PC-9 (cell line): Measurements from ENCODE around the gene SMKR1. TPM values are rescaled to one million over a fixed set of nuclear protein-coding genes. Genes with fewer than 3 reads are reported as not detected.
A peak's percentile ranks its signal among the peaks of the same experiment; 100 is the strongest.

ENCODE experiments used
- BruUV-seq: library from RNA; stranded (reverse); fragments of 400-500 nt; replicated peaks from 2 replicates; lab custom pipeline; 2021; lab: Mats Ljungman, UMichigan
- CTCF ChIA-PET: fragments of 300-600 bp; sonication (Branson Sonifier 250); formaldehyde crosslinking; loops from one replicate; lab custom pipeline; 2022; ENCODE audit warnings: antibody characterized with exemption; lab: Charles Lee
- POLR2A ChIA-PET: fragments of 300-600 bp; sonication (Branson Sonifier 250); formaldehyde crosslinking; loops from one replicate; lab custom pipeline; 2022; ENCODE audit warnings: antibody characterized with exemption; ENCODE audit not compliant: unreplicated experiment; lab: Charles Lee
- DNase-seq, 2 experiments: peaks; one replicate each; pipeline versions ENCODE4 v3.0.0 to v3.0.0-alpha.2; 2015 to 2022; ENCODE audit warnings: mixed read lengths in 1 of 2
- H2AFZ ChIP-seq: fragments of 200-600 bp; sonication (generic); 2 replicates; pipeline ENCODE4 v1.8.1; 2017; ENCODE audit warnings: antibody characterized with exemption
- H3F3A ChIP-seq: fragments of 200-600 bp; sonication (generic); 2 replicates; pipeline ENCODE4 v1.8.1; 2017; ENCODE audit warnings: antibody characterized with exemption, mild to moderate bottlenecking, low read depth; ENCODE audit not compliant: insufficient read depth
- H3K27ac ChIP-seq: fragments of 200-600 bp; sonication (generic); 2 replicates; pipeline ENCODE4 v1.6.1; 2016; ENCODE audit warnings: mixed run types
- H3K27me3 ChIP-seq: fragments of 200-600 bp; sonication (generic); 2 replicates; pipeline ENCODE4 v1.6.1; 2016; ENCODE audit warnings: low read depth, mixed run types; ENCODE audit not compliant: insufficient read depth
- H3K36me3 ChIP-seq: fragments of 200-600 bp; sonication (generic); 2 replicates; pipeline ENCODE4 v1.6.1; 2016; ENCODE audit warnings: low read depth, mixed run types
- H3K4me1 ChIP-seq: fragments of 200-600 bp; sonication (generic); replicated peaks from 2 replicates; pipeline ENCODE4 v1.6.1; 2016; ENCODE audit warnings: mixed run types; ENCODE audit not compliant: insufficient read depth
- H3K4me2 ChIP-seq: fragments of 200-600 bp; sonication (generic); 2 replicates; pipeline ENCODE4 v1.6.1; 2017; ENCODE audit warnings: mixed run types
- H3K4me3 ChIP-seq: fragments of 200-600 bp; sonication (generic); 2 replicates; pipeline ENCODE4 v1.6.1; 2016; ENCODE audit warnings: mixed run types
- H3K79me2 ChIP-seq: fragments of 200-600 bp; sonication (generic); 2 replicates; pipeline ENCODE4 v1.6.1; 2017; ENCODE audit warnings: low read depth, mixed run types
- H3K9me2 ChIP-seq: fragments of 200-600 bp; sonication (generic); 2 replicates; pipeline ENCODE4 v1.8.1; 2017; ENCODE audit warnings: mild to moderate bottlenecking; ENCODE audit not compliant: insufficient read depth
- H3K9me3 ChIP-seq: fragments of 200-600 bp; sonication (generic); 2 replicates; pipeline ENCODE4 v1.8.1; 2016; ENCODE audit warnings: low read depth; ENCODE audit not compliant: insufficient read depth
- H4K20me1 ChIP-seq: fragments of 200-600 bp; sonication (generic); 2 replicates; pipeline ENCODE4 v1.8.1; 2017; ENCODE audit not compliant: insufficient read depth
- EZH2 ChIP-seq: fragments of 200-600 bp; sonication (generic); IDR thresholded peaks from 2 replicates; pipeline ENCODE4 v1.8.0; 2017; ENCODE audit warnings: antibody characterized with exemption, low read depth
- intact Hi-C: fragments of 100-400 bp; cut with micrococcal nuclease; formaldehyde crosslinking; loops from one replicate; pipeline ENCODE4 v1.10.0; 2022; ENCODE audit not compliant: unreplicated experiment
- total RNA-seq: library from RNA; stranded (reverse); gene quantifications from 2 replicates; pipeline ENCODE4 v1.2.3, GENCODE V29; 2021
- TF ChIP-seq, protein P1 (sequence below): fragments of 200-600 bp; sonication (generic); conservative IDR thresholded peaks from 2 replicates; pipeline ENCODE4 v1.6.1; 2017; ENCODE audit warnings: mixed run types, antibody characterized with exemption, mild to moderate bottlenecking, moderate library complexity

SMKR1 gene
- total RNA-seq, 1 experiment from 2014 or later = 8.3 TPM

DNA sequence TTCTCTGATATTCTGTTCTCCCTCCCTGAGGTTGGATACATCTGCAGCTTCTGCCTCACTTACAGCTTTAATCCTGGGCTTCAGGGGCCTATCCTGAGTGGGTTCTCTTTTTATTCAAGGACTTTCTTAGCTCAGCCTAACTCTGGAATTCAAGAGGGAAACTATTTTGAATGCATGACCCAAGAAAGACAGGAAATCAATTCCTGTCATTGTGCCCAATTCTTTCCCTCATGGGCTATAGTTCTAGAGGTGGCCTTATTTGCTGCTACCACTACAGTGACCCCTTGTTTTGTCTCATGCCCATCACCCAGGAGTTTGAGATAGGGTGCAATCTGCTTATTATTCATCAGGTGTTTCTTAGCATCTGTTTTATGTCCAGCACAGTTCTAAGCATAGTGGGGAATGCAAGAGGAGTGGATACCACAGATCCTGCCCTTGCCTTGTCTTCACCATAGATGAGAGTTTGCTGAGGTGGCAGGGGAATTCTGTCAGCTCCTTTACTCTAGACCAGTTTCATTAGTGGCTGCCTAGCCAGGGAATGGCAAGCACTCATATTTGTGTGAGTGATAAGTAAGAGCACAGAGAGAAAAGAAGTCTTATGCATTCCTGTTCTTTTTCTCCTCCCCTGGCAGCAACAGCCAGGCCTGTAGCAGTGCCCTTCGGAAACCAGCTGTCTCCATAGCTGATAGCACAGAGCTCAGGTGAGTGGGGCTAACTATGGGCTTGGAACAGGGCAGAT is 48.7 kb upstream of the SMKR1 start:
- BruUV-seq = TSS peak; percentile 85
- intact Hi-C loops = loop anchor here (1.0 kb wide), 2 partner anchors 14 to 19 kb away; partner anchors contain the start of gene STRIP2
- Histone ChIP-seq H3K4me1 (peaks cover 46% of the 10 kb centered on the region), H3K27ac (peak overlapping the region; percentile 95), H3K4me3 (no peak overlapping the region), H3K79me2 (no peaks in the 10 kb centered on the region), H2AFZ (no peak overlapping the region), H3K27me3 (no peaks in the 10 kb centered on the region), H3K36me3 (peaks cover 40% of the 10 kb centered on the region), H3F3A (peaks cover 36% of the 10 kb centered on the region), H4K20me1 (no peaks in the 10 kb centered on the region), H3K9me3 (peaks cover 4% of the 10 kb centered on the region; the same call in 1 of the 2 replicates), H3K4me2 (peak overlapping the region; percentile 68), H3K9me2 (no peaks in the 10 kb centered on the region)
- no peak for DNase-seq
- ChIA-PET CTCF (interaction anchor here (0.6 to 1.1 kb wide), 3 partner anchors 52 to 109 kb away, joined by 3 read pairs; no protein-coding TSS in a partner anchor), POLR2A (interaction anchor here (0.5 to 1.6 kb wide), 5 partner anchors 14 to 713 kb away, joined by 3 to 13 read pairs (median 6); no protein-coding TSS in a partner anchor)
- TF ChIP-seq EZH2 = no peak
- TF ChIP-seq, protein P1, sequence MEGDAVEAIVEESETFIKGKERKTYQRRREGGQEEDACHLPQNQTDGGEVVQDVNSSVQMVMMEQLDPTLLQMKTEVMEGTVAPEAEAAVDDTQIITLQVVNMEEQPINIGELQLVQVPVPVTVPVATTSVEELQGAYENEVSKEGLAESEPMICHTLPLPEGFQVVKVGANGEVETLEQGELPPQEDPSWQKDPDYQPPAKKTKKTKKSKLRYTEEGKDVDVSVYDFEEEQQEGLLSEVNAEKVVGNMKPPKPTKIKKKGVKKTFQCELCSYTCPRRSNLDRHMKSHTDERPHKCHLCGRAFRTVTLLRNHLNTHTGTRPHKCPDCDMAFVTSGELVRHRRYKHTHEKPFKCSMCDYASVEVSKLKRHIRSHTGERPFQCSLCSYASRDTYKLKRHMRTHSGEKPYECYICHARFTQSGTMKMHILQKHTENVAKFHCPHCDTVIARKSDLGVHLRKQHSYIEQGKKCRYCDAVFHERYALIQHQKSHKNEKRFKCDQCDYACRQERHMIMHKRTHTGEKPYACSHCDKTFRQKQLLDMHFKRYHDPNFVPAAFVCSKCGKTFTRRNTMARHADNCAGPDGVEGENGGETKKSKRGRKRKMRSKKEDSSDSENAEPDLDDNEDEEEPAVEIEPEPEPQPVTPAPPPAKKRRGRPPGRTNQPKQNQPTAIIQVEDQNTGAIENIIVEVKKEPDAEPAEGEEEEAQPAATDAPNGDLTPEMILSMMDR = no peak

DNA sequence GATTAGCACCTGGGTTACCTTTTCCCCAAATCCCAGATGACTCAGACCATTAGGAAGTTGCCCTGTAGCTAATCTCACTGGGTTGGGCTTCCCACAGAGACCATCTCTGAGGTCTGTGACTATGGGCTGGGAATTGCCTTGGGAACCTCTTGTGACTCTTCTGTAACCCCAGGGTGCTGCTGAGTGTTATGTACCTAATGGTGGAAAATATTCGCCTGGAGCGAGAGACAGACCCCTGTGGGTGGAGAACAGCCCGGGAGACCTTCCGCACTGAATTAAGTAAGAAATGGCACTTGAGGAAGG is 48.1 kb upstream of the SMKR1 start:
- BruUV-seq = no TSS peak
- Histone ChIP-seq H3F3A (peaks cover 36% of the 10 kb centered on the region), H3K9me3 (no peaks in the 10 kb centered on the region), H3K36me3 (peaks cover 40% of the 10 kb centered on the region), H4K20me1 (no peaks in the 10 kb centered on the region), H3K79me2 (no peaks in the 10 kb centered on the region), H3K27ac (peak overlapping the region; percentile 95), H3K4me3 (0 out of 2 replicates have a peak overlapping the region, but pooled peaks have one; percentile 7), H2AFZ (no peak overlapping the region), H3K4me1 (peaks cover 46% of the 10 kb centered on the region), H3K9me2 (no peaks in the 10 kb centered on the region), H3K4me2 (peak overlapping the region; percentile 68), H3K27me3 (no peaks in the 10 kb centered on the region)
- no peak for TF ChIP-seq EZH2
- TF ChIP-seq, protein P1 = no peak
- intact Hi-C loops = loop anchor here (1.0 kb wide), 2 partner anchors 15 to 20 kb away; partner anchors contain the start of gene STRIP2
- DNase-seq = peak; percentile 78 to 99
- CTCF ChIA-PET = interaction anchor here (0.6 to 1.1 kb wide), 3 partner anchors 53 to 110 kb away, joined by 3 read pairs; no protein-coding TSS in a partner anchor
- POLR2A ChIA-PET = interaction anchor here (0.5 to 1.6 kb wide), 5 partner anchors 15 to 713 kb away, joined by 3 to 13 read pairs (median 6); no protein-coding TSS in a partner anchor

DNA sequence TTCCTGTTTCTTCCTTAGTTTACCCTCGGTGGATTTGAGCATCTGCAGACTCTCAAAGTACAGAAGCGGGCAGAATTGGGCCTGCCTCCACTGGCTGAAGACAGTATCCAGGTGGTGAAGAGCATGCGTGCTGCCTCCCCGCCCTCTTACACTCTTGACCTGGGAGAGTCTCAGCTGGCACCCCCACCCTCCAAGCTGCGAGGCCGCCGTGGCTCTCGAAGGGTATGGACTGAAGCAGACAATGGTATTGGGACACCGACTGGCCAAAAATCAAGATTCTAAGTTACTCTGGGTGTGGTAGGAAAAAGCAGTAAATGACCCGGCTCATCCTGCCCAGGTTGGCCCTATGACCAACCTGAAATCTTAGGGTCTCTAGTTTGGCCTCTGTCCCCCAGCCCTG is 45.9 kb upstream of the SMKR1 start:
- no TSS peak for BruUV-seq
- Histone ChIP-seq H4K20me1 (no peaks in the 10 kb centered on the region), H3F3A (peaks cover 36% of the 10 kb centered on the region), H3K27ac (no peak overlapping the region), H3K4me3 (no peak overlapping the region), H2AFZ (no peak overlapping the region), H3K79me2 (no peaks in the 10 kb centered on the region), H3K9me3 (no peaks in the 10 kb centered on the region), H3K4me1 (peaks cover 43% of the 10 kb centered on the region), H3K36me3 (peaks cover 53% of the 10 kb centered on the region), H3K9me2 (peaks cover 6% of the 10 kb centered on the region; the same call in 1 of the 2 replicates), H3K4me2 (no peak overlapping the region), H3K27me3 (no peaks in the 10 kb centered on the region)
- POLR2A ChIA-PET = no interaction called here
- TF ChIP-seq, protein P1 = no peak
- no peak for TF ChIP-seq EZH2
- intact Hi-C loops = no loop called here
- CTCF ChIA-PET = no interaction called here
- no peak for DNase-seq
